MCF 10A (cell line): ENCODE data around the gene FLT1. TPM values are rescaled to one million over a fixed set of nuclear protein-coding genes. Genes with fewer than 3 reads are reported as not detected.

Source experiments
- BruUV-seq: library from RNA; stranded (reverse); fragments of 400-500 nt; replicated peaks from 2 replicates; lab custom pipeline; 2021; lab: Mats Ljungman, UMichigan
- CTCF ChIA-PET: fragments of 300-600 bp; sonication (Branson Sonifier 250); formaldehyde crosslinking; extraction: SDS; loops from one replicate; lab custom pipeline; 2021; ENCODE audit warnings: antibody characterized with exemption, inconsistent platforms; lab: Yijun Ruan, JAX
- POLR2A ChIA-PET: fragments of 300-600, 350-650 bp; sonication (Branson Sonifier 250); formaldehyde crosslinking; extraction: SDS; loops from one replicate; lab custom pipeline; 2020; ENCODE audit warnings: antibody characterized with exemption, inconsistent platforms; lab: Yijun Ruan, JAX
- DNase-seq: peaks from one replicate; pipeline ENCODE4 v3.0.0-alpha.2; 2018; ENCODE audit not compliant: unreplicated experiment
- H3K27ac Mint-ChIP-seq: one replicate; pipeline ENCODE4 v1.8.0; 2022; ENCODE audit warnings: mild to moderate bottlenecking, low read depth, mixed read lengths; ENCODE audit not compliant: unreplicated experiment
- H3K27me3 Mint-ChIP-seq: one replicate; pipeline ENCODE4 v1.8.0; 2022; ENCODE audit warnings: mixed read lengths; ENCODE audit not compliant: insufficient read depth, unreplicated experiment
- H3K36me3 Mint-ChIP-seq: one replicate; pipeline ENCODE4 v1.8.0; 2022; ENCODE audit warnings: mild to moderate bottlenecking, moderate library complexity, mixed read lengths; ENCODE audit not compliant: insufficient read depth, unreplicated experiment
- H3K4me1 Mint-ChIP-seq: one replicate; pipeline ENCODE4 v1.8.0; 2022; ENCODE audit warnings: mixed read lengths; ENCODE audit not compliant: insufficient read depth, unreplicated experiment
- H3K4me3 Mint-ChIP-seq: one replicate; pipeline ENCODE4 v1.8.0; 2022; ENCODE audit warnings: mild to moderate bottlenecking, moderate library complexity, mixed read lengths; ENCODE audit not compliant: unreplicated experiment
- H3K9me3 Mint-ChIP-seq: one replicate; pipeline ENCODE4 v1.8.0; 2022; ENCODE audit warnings: mixed read lengths; ENCODE audit not compliant: unreplicated experiment
- intact Hi-C: fragments of 100-400 bp; cut with micrococcal nuclease; formaldehyde crosslinking; loops from 2 replicates; pipeline ENCODE4 v1.14.1; 2022
- total RNA-seq: library from RNA; stranded (reverse); gene quantifications from 2 replicates; pipeline ENCODE4 v1.2.3, GENCODE V29; 2022
- TF ChIP-seq, protein P1 (sequence below): fragments of 200-600 bp; IDR thresholded peaks from one replicate; pipeline ENCODE4 v1.8.0; 2022; ENCODE audit warnings: antibody characterized with exemption, mild to moderate bottlenecking; ENCODE audit not compliant: unreplicated experiment

The FLT1 gene
- total RNA-seq, 1 experiment from 2014 or later = not detected

DNA sequence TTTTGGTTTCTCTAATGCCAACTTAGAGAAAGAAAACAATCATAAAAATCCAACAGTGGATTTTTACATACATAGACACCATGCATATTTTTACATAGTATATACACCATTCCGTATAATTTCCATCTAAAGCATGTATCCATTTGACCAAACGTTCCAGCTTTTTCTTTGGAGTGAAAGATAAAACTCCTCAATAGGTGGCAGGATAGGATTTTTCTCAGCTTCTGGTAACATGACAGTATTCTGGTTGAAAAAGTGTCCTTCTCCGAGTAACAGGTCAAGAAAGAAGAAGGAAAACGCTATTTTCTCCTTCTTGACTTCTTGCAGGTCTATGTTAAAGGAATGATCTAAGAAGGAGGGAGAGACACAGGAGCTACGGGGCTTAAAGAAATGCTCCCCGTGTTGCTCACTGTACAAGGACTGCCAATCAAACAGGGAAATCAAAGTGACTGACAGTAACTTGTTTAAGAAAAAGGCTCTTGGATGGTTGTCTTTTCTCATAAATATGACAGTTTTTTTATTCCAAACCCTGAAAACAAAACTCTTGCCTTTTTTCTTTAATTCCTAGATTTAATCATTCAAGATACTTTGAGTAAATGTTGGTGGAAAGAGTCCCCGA, 11.5 kb downstream of the FLT1 start:
- H3K27me3 Mint-ChIP-seq = peaks cover 44% of the 10 kb centered on the region
- H3K36me3 Mint-ChIP-seq = no peaks in the 10 kb centered on the region
- no peaks in the 10 kb centered on the region for H3K9me3 Mint-ChIP-seq
- ChIA-PET POLR2A (no interaction called here), CTCF (interaction anchor here (0.6 kb wide), 1 partner anchor 34 kb away, joined by 3 read pairs; no protein-coding TSS in a partner anchor)
- no peaks in the 10 kb centered on the region for H3K4me1 Mint-ChIP-seq
- TF ChIP-seq, protein P1, sequence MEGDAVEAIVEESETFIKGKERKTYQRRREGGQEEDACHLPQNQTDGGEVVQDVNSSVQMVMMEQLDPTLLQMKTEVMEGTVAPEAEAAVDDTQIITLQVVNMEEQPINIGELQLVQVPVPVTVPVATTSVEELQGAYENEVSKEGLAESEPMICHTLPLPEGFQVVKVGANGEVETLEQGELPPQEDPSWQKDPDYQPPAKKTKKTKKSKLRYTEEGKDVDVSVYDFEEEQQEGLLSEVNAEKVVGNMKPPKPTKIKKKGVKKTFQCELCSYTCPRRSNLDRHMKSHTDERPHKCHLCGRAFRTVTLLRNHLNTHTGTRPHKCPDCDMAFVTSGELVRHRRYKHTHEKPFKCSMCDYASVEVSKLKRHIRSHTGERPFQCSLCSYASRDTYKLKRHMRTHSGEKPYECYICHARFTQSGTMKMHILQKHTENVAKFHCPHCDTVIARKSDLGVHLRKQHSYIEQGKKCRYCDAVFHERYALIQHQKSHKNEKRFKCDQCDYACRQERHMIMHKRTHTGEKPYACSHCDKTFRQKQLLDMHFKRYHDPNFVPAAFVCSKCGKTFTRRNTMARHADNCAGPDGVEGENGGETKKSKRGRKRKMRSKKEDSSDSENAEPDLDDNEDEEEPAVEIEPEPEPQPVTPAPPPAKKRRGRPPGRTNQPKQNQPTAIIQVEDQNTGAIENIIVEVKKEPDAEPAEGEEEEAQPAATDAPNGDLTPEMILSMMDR = no peak
- no peak overlapping the region for H3K27ac Mint-ChIP-seq
- intact Hi-C loops = loop anchor here (5.0 kb wide), 1 partner anchor 154 kb away; no protein-coding TSS in a partner anchor
- H3K4me3 Mint-ChIP-seq = no peak overlapping the region
- no TSS peak for BruUV-seq
- no peak for DNase-seq

DNA sequence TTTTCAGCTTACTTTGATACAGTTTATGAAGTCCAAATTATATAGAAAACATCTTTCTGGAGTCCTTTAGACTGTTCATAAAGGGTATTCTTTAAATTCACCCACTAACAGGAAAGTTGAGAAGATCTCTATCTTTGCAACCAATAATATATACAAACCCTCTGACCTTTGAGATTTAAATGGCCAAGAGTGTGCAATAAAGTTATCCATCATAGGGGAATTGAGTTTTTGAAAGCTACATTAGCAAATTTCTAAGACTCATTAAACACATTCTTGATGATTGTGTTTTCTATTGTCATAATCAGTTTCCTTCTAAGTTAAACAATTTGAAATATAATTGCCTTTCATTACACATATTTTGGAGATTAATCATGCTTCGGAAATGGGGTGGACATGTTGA, 15.9 kb downstream of the FLT1 start:
- H3K27ac Mint-ChIP-seq = no peak overlapping the region
- no peaks in the 10 kb centered on the region for H3K4me1 Mint-ChIP-seq
- H3K36me3 Mint-ChIP-seq = no peaks in the 10 kb centered on the region
- H3K27me3 Mint-ChIP-seq = peaks cover 40% of the 10 kb centered on the region
- no TSS peak for BruUV-seq
- CTCF ChIA-PET = no interaction called here
- intact Hi-C loops = no loop called here
- TF ChIP-seq, protein P1 = no peak
- no peaks in the 10 kb centered on the region for H3K9me3 Mint-ChIP-seq
- H3K4me3 Mint-ChIP-seq = no peak overlapping the region
- DNase-seq = no peak
- POLR2A ChIA-PET = interaction anchor here (1.0 kb wide), 1 partner anchor 12 kb away, joined by 4 read pairs; no protein-coding TSS in a partner anchor

DNA sequence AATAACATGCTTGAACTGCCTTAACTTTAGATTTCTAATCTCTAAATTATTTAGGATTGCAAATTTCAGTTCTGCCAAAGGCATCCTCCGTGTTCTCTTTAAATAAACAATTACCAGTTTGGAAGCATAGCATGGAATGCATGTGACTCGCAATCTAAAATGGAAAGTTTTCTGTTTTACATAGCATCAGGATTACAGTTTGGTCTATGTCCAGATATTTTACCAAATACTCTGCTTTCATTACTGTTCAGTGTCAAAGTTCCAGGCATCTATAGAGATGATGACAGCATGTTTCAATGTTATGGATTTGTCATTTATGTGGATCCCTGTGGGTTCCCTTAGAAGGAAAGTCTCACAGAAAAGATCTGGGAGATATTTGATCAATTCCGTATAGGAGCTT, 16.8 kb downstream of the FLT1 start:
- no peaks in the 10 kb centered on the region for H3K4me1 Mint-ChIP-seq
- no peak for DNase-seq
- no peak overlapping the region for H3K4me3 Mint-ChIP-seq
- TF ChIP-seq, protein P1 = no peak
- H3K36me3 Mint-ChIP-seq = no peaks in the 10 kb centered on the region
- H3K27me3 Mint-ChIP-seq = peaks cover 31% of the 10 kb centered on the region
- POLR2A ChIA-PET = interaction anchor here (1.0 kb wide), 1 partner anchor 13 kb away, joined by 4 read pairs; no protein-coding TSS in a partner anchor
- intact Hi-C loops = no loop called here
- BruUV-seq = no TSS peak
- H3K9me3 Mint-ChIP-seq = peaks cover 4% of the 10 kb centered on the region
- no peak overlapping the region for H3K27ac Mint-ChIP-seq
- CTCF ChIA-PET = no interaction called here

DNA sequence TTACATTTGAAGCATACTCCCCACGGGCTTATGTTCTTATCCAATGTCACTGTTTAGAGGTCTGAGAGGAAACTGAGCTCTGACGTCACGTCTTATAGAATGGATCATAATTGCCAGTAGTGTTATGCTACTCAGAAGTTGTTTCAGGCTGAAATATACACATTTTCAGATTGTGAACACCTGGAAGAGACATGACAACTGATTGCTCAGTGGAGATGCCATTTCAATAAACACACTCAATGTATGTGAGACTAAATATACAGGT, 17.3 kb downstream of the FLT1 start:
- Mint-ChIP-seq H3K27ac (no peak overlapping the region), H3K4me1 (no peaks in the 10 kb centered on the region), H3K27me3 (peaks cover 26% of the 10 kb centered on the region), H3K9me3 (peaks cover 8% of the 10 kb centered on the region), H3K4me3 (no peak overlapping the region), H3K36me3 (no peaks in the 10 kb centered on the region)
- CTCF ChIA-PET = interaction anchor here (0.8 kb wide), 1 partner anchor 26 kb away, joined by 3 read pairs; no protein-coding TSS in a partner anchor
- TF ChIP-seq, protein P1 = no peak
- intact Hi-C loops = no loop called here
- POLR2A ChIA-PET = no interaction called here
- no peak for DNase-seq
- no TSS peak for BruUV-seq
